OCI-LY7 (cell line): ENCODE measurements around the gene RIC1. TPM values are rescaled to one million over a fixed set of nuclear protein-coding genes. Genes with fewer than 3 reads are reported as not detected.

Source experiments
- BruUV-seq: library from RNA; stranded (reverse); fragments of 400-500 nt; replicated peaks from 2 replicates; lab custom pipeline; 2021; lab: Mats Ljungman, UMichigan
- CTCF ChIA-PET: fragments of 300-600 bp; sonication (Branson Sonifier 250); formaldehyde crosslinking; loops from one replicate; lab custom pipeline; 2022; ENCODE audit warnings: antibody characterized with exemption; ENCODE audit not compliant: unreplicated experiment; lab: Charles Lee
- POLR2A ChIA-PET: fragments of 300-600 bp; sonication (Branson Sonifier 250); formaldehyde crosslinking; loops from one replicate; lab custom pipeline; 2022; ENCODE audit warnings: antibody characterized with exemption; lab: Charles Lee
- DNase-seq: peaks from one replicate; pipeline ENCODE4 v3.0.0-alpha.2; 2015; ENCODE audit warnings: low spot score
- H2AFZ ChIP-seq: fragments of 200-600 bp; sonication (generic), shearing (Covaris generic); 2 replicates; pipeline ENCODE4 v1.6.1; 2014; ENCODE audit warnings: mild to moderate bottlenecking, antibody characterized with exemption, low read length, moderate library complexity
- H3K27ac ChIP-seq: fragments of 200-600 bp; sonication (generic); 2 replicates; pipeline ENCODE4 v1.5.1; 2014; ENCODE audit warnings: mixed run types, low read depth, mild to moderate bottlenecking, moderate library complexity, low read length, inconsistent platforms; ENCODE audit not compliant: poor library complexity, severe bottlenecking
- H3K36me3 ChIP-seq: fragments of 200-600 bp; sonication (generic); 2 replicates; pipeline ENCODE4 v1.6.1; 2014; ENCODE audit warnings: mild to moderate bottlenecking, antibody characterized with exemption, low read length, moderate library complexity, mixed read lengths; ENCODE audit not compliant: insufficient read depth
- H3K4me1 ChIP-seq: fragments of 200-600 bp; sonication (generic); 2 replicates; pipeline ENCODE4 v1.5.1; 2014; ENCODE audit warnings: mild to moderate bottlenecking, low read length; ENCODE audit not compliant: insufficient read depth, poor library complexity, severe bottlenecking
- H3K4me2 ChIP-seq: fragments of 200-600 bp; sonication (generic); 2 replicates; pipeline ENCODE4 v1.6.1; 2014; ENCODE audit warnings: mild to moderate bottlenecking, low read length
- H3K4me3 ChIP-seq: fragments of 200-600 bp; sonication (generic); 2 replicates; pipeline ENCODE4 v1.5.1; 2014; ENCODE audit warnings: mild to moderate bottlenecking, low read depth, low read length; ENCODE audit not compliant: poor library complexity, severe bottlenecking
- H3K79me2 ChIP-seq: fragments of 200-600 bp; sonication (generic); 2 replicates; pipeline ENCODE4 v1.6.1; 2016; ENCODE audit warnings: low read depth, mild to moderate bottlenecking, low read length, moderate library complexity, mixed read lengths; ENCODE audit not compliant: insufficient read depth
- H3K9me2 ChIP-seq: fragments of 200-600 bp; sonication (generic); 2 replicates; pipeline ENCODE4 v1.6.1; 2016; ENCODE audit warnings: mild to moderate bottlenecking, low read length, mixed read lengths; ENCODE audit not compliant: insufficient read depth
- H3K9me3 ChIP-seq: fragments of 200-600 bp; sonication (generic); 2 replicates; pipeline ENCODE4 v1.6.1; 2014; ENCODE audit warnings: mild to moderate bottlenecking, mixed run types, low read length, mixed read lengths
- H4K20me1 ChIP-seq: fragments of 200-600 bp; sonication (generic); 2 replicates; pipeline ENCODE4 v1.6.1; 2014; ENCODE audit warnings: mild to moderate bottlenecking, antibody characterized with exemption, low read length, moderate library complexity, mixed read lengths; ENCODE audit not compliant: insufficient read depth
- CTCF ChIP-seq: fragments of 200-600 bp; sonication (generic); conservative IDR thresholded peaks from 2 replicates; pipeline ENCODE4 v1.5.1; 2014; ENCODE audit warnings: mild to moderate bottlenecking, antibody characterized with exemption, low read length, moderate library complexity, mixed read lengths
- EZH2phosphoT487 ChIP-seq: fragments of 200-600 bp; sonication (generic); IDR thresholded peaks from 2 replicates; pipeline ENCODE4 v1.6.1; 2018; ENCODE audit warnings: low read depth, borderline replicate concordance, mild to moderate bottlenecking, mixed run types, antibody characterized with exemption, low read length, moderate library complexity, mixed read lengths
- intact Hi-C: fragments of 100-400 bp; cut with micrococcal nuclease; formaldehyde crosslinking; loops from one replicate; pipeline ENCODE4 v1.10.0; 2022; ENCODE audit not compliant: unreplicated experiment
- total RNA-seq, 2 experiments: library from RNA; depleted of rRNA in 1 of 2; stranded (reverse); fragments of >200 nt in 1 of 2; shearing (Covaris generic) in 1 of 2; gene quantifications; 2 replicates each; pipeline ENCODE4 v1.2.3, GENCODE V29; 2014 to 2022

RIC1 gene
- total RNA-seq, 2 experiments from 2014 or later: 77.0 to 84.6 TPM

- Histone ChIP-seq H3K27ac (peak overlapping the region; percentile 100), H3K79me2 (peaks cover 75% of the 10 kb centered on the region), H3K9me2 (no peaks in the 10 kb centered on the region), H3K4me3 (peak overlapping the region; percentile 81), H2AFZ (no peak overlapping the region), H3K4me2 (peak overlapping the region; percentile 97), H4K20me1 (peaks cover 36% of the 10 kb centered on the region), H3K4me1 (peaks cover 42% of the 10 kb centered on the region), H3K36me3 (peaks cover 35% of the 10 kb centered on the region), H3K9me3 (peaks cover 27% of the 10 kb centered on the region; the same call in 1 of the 2 replicates)
- no TSS peak for BruUV-seq
- intact Hi-C loops: no loop called here
- ChIA-PET CTCF (interaction anchor here (1.2 kb wide), 1 partner anchor 9 kb away, joined by 3 read pairs; no protein-coding TSS in a partner anchor), POLR2A (interaction anchor here (0.7 to 2.5 kb wide), 6 partner anchors 8 to 1074 kb away, joined by 3 to 13 read pairs (median 6); no protein-coding TSS in a partner anchor)
- no peak for DNase-seq
- TF ChIP-seq EZH2phosphoT487: no peak
- TF ChIP-seq CTCF: no peak
Measured at GRCh38 chr9:5631026-5631425, 2.1 kb downstream of the RIC1 start.

GRCh38 chr9:5632540-5632939 lies 3.6 kb downstream of the RIC1 start:
- H2AFZ ChIP-seq: no peak overlapping the region
- peaks cover 30% of the 10 kb centered on the region for H3K4me1 ChIP-seq
- peak overlapping the region; percentile 97 for H3K4me2 ChIP-seq
- peaks cover 90% of the 10 kb centered on the region for H3K79me2 ChIP-seq
- POLR2A ChIA-PET: interaction anchor here (0.7 to 2.5 kb wide), 11 partner anchors 8 to 1125 kb away, joined by 3 to 13 read pairs (median 4); partner anchors contain the start of gene KDM4C
- peaks cover 36% of the 10 kb centered on the region; the same call in 1 of the 2 replicates for H3K9me3 ChIP-seq
- H3K9me2 ChIP-seq: no peaks in the 10 kb centered on the region
- intact Hi-C loops: loop anchor here (2.0 kb wide), 1 partner anchor 40 kb away; no protein-coding TSS in a partner anchor
- DNase-seq: no peak
- CTCF ChIA-PET: interaction anchor here (0.6 kb wide), 1 partner anchor 189 kb away, joined by 3 read pairs; no protein-coding TSS in a partner anchor
- BruUV-seq: no TSS peak
- H4K20me1 ChIP-seq: peaks cover 36% of the 10 kb centered on the region
- TF ChIP-seq EZH2phosphoT487 (no peak), CTCF (no peak)
- peak overlapping the region; percentile 23 for H3K27ac ChIP-seq
- peaks cover 50% of the 10 kb centered on the region for H3K36me3 ChIP-seq
- peak overlapping the region; percentile 81 for H3K4me3 ChIP-seq

- peak overlapping the region; percentile 23 for H3K27ac ChIP-seq
- no peaks in the 10 kb centered on the region for H3K9me2 ChIP-seq
- no peak overlapping the region for H2AFZ ChIP-seq
- H3K4me1 ChIP-seq: peaks cover 29% of the 10 kb centered on the region
- ChIA-PET CTCF (interaction anchor here (0.6 kb wide), 1 partner anchor 190 kb away, joined by 3 read pairs; no protein-coding TSS in a partner anchor), POLR2A (interaction anchor here (1.0 to 2.5 kb wide), 8 partner anchors 10 to 1124 kb away, joined by 3 to 13 read pairs (median 6); partner anchors contain the start of gene KDM4C)
- BruUV-seq: no TSS peak
- H3K4me2 ChIP-seq: peak overlapping the region; percentile 97
- DNase-seq: no peak
- peaks cover 36% of the 10 kb centered on the region for H4K20me1 ChIP-seq
- no peak for TF ChIP-seq EZH2phosphoT487
- no peak for TF ChIP-seq CTCF
- intact Hi-C loops: loop anchor here (2.0 kb wide), 1 partner anchor 40 kb away; no protein-coding TSS in a partner anchor
- H3K79me2 ChIP-seq: peaks cover 94% of the 10 kb centered on the region
- peak overlapping the region; percentile 81 for H3K4me3 ChIP-seq
- H3K36me3 ChIP-seq: peaks cover 57% of the 10 kb centered on the region
- H3K9me3 ChIP-seq: peaks cover 43% of the 10 kb centered on the region; the same call in 1 of the 2 replicates
Measured at GRCh38 chr9:5633243-5633642, 4.3 kb downstream of the RIC1 start.
